RPMI7951 (cell line): ENCODE results near the gene PADI6. TPM values are rescaled to one million over a fixed set of nuclear protein-coding genes. Genes with fewer than 3 reads are reported as not detected.

Experiments
- DNase-seq: peaks from one replicate; pipeline ENCODE4 v3.0.0-alpha.2; 2012; ENCODE audit warnings: low read depth
- total RNA-seq: library from RNA; depleted of rRNA; stranded (reverse); fragments of >200 nt; shearing (Covaris generic); gene quantifications from 2 replicates; pipeline ENCODE4 v1.2.3, GENCODE V29; 2014

PADI6 gene
- total RNA-seq, 1 experiment from 2014 or later = not detected

GRCh38 chr1:17356387-17357026 is 15.5 kb upstream of the PADI6 start:
- DNase-seq = no peak

GRCh38 chr1:17358557-17358956 is 13.4 kb upstream of the PADI6 start:
- no peak for DNase-seq

DNA sequence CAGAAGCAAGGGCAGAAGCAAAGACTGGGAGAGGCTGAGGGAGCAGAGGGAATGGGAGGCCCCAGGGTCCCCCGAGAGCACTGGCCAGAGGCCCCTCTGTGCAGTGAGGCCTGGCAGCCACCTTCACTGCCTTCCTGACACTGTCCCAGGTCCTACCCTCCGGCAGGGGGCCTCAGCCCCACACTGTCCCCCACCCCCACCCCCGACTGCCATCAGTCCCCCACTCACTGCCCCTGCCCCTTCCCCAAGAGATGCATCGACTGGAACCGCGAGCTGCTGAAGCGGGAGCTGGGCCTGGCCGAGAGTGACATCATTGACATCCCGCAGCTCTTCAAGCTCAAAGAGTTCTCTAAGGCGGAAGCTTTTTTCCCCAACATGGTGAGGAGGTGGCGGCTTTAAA is 13.0 kb upstream of the PADI6 start:
- no peak for DNase-seq

DNA sequence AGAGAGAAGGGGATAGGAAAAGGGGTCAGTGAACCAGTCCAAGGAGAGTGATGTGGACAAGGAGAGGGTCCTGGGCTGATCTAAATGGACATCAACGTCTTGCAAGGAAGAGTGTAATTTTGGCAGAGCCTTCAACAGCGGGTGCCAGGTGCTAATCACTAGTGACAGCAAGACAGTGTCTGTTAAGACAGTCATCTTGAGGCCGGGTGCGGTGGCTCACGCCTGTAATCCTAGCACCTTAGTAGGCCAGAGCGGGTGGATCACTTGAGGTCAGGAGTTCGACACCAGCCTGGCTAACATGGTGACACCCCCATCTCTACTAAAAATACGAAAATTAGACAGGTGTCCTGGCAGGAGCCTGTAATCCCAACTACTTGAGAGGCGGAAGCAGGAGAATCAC is 12.2 kb upstream of the PADI6 start:
- no peak for DNase-seq

DNA sequence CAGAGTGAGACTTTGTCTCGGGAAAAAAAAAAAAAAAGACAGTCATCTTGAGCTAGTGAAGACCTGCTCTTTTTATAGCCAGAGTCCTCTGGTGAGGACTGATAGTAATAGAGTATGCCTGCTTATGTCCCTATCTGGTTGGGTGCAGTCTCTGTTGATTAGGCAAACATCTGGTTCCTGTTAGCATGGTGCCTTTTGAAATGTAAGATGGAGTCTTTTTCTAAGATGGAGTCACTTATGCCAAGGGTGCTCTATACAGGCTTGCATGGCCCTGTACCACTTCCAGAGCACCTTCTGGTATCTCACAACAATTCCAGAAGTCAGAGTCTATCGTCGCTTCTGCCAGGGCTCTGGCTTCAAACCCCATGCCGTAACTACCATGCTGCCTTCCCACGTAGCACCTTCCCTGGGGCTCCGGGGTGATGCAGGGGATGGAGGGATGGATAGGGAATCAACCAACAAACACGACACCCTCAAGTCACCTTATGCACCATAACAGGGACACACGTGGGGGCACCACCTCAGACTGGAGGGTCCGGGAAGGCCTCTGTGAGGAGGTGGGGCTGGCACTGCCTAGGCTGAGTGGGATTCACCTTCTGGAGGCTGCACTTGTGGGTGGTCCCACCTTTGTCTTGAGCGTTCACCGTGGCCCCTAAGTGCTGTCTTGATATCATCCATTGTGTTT is 11.6 kb upstream of the PADI6 start:
- DNase-seq = no peak

- DNase-seq = no peak
Measured at GRCh38 chr1:17361687-17362086, 10.3 kb upstream of the PADI6 start.

GRCh38 chr1:17363351-17363750 is 8.6 kb upstream of the PADI6 start:
- DNase-seq = no peak

GRCh38 chr1:17363771-17364170 is 8.2 kb upstream of the PADI6 start:
- DNase-seq = no peak

- DNase-seq = no peak
Measured at GRCh38 chr1:17365293-17365692, 6.7 kb upstream of the PADI6 start.

GRCh38 chr1:17369466-17369865 is 2.5 kb upstream of the PADI6 start:
- DNase-seq = peak; percentile 88

DNA sequence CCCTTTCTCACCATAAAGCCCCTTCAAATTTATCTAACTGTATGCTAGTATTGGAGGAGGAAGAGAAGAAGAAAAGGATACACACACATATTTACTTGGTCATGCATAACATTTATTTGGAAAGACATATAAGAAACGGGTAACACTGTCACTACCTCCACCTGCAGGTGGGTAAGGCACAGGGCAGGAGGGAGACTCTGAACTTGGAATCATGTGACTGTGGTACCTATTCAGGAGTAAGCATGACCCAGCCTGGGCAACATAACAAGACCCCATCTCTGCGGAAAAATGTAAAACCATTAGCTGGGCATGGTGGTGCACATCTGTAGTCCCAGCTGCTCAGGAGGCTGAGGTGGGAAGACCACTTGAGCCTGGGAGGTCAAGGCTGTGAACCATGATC is 1.4 kb upstream of the PADI6 start:
- DNase-seq = no peak

DNA sequence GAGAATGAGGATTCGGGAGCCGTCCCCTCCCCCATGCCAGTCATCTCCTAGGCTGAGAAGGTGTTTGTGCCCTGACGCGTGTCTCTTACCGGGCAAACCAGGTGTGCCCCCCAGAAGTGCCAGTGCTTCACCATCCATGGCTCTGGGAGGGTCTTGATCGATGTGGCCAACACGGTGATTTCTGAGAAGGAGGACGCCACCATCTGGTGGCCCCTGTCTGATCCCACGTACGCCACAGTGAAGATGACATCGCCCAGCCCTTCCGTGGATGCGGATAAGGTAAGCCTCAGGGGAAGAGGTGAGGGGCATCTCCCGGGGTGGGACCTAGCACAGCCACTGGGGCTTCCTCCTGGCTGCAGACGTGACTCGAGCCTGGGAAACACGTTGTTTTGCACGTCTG is 959 bp downstream of the PADI6 start:
- DNase-seq = no peak

DNA sequence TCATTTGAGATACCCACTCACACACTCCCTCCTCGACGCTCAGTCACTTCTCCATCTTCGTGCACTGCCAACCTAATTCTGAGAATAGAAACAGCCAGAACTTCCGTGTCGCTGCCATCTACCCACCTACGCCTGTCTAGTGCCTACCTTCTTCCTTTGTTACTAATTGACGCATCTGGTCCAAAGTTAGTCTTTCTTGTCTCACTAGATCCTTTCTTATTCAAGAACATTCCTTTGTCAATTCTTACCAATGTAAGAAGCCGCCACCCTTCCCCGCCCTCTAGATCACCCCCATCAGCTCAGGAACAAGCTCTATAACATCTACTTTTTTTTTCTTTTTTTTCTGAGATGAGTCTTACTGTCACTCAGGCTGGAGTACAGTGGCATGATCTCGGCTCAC is 3.7 kb downstream of the PADI6 start:
- DNase-seq = no peak

DNA sequence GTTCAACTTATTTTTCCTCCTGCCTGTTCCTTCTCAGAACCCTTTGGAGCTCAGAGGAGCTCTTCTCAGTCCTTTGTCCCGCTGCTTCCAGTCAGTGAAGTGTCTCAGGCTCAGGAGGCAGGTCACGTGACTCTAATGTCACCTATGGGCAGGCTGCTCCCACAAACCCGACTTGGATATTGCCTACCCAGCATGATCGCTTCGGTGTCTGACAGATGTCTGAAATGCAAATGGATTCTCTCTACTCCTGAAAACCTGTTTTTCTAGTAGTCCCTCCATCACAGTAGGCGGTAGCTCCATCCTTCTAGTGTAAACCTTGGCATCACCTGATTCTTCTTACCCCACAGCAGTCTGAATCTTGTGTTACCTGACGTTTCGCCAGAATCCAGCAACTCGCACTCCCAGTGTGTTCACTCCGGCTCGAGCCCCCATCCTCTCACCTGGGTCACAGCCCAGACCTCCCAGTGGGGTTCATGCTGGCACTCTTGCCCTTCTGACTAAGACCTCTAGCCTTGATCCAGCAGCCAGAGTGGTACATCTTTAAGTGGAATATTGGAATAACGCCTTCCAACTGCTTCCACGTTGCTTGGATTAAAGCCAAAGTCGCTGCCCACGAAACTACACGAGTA is 5.4 kb downstream of the PADI6 start:
- no peak for DNase-seq

DNA sequence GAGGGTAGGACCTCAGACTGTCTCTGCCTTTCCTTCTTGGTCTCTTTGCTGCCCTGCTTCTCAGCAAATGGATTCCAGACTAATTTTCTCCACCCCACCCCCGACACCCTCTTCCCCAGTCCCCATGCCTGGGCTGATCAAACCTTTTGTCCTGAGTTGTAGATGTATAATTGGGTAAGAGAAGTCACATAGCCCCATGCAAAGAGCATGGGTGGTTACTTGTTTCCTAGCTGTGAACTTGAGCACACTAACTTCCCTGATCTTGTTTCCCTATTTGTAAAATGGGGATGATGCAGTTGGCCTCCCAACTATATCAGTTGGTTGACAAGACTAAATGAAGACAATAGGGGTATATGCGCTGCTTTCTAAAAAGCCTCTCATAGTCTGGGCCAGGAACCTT is 9.2 kb downstream of the PADI6 start:
- DNase-seq = no peak

- peak; percentile 64 for DNase-seq
Measured at GRCh38 chr1:17392199-17392740, 20.3 kb downstream of the PADI6 start.

- DNase-seq = no peak
Measured at GRCh38 chr1:17393230-17393629, 21.2 kb downstream of the PADI6 start.

DNA sequence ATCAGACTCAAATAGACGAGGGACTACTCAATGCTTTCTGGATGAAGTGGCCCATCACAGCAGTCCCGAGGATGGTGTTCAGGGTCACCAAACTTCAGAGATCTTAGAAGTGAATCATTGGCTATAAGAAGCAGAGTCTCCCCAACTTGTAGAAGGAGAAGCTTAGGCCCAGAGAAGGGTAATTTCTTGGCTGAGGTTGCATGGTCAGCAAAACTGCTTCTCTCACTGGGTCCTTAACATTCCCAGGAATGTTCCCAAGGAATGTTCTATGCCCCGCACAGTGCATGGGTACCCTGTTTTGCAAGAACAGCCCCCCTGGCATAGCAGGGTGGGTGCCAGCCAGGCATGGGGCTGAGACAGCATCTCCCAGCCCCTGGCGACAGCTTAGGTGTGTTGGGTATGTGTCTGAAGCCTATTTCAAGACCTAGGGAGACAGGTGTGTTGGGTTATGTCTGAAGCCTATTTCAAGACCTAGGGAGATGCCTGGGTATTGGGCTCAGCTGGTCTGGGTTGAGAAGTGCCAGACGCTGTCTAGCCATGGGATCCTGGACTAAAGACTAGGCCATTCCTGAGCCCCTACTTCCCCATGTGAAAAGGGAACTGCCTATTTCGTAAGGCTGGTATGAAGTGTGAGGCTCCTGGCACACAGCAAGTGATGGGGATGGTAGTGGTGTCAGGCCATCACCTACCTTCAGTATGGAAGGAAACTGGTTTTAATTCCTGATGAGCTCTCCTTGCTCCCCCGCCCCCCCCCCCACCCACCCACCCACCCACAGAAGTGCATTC is 26.1 kb downstream of the PADI6 start:
- DNase-seq = no peak

DNA sequence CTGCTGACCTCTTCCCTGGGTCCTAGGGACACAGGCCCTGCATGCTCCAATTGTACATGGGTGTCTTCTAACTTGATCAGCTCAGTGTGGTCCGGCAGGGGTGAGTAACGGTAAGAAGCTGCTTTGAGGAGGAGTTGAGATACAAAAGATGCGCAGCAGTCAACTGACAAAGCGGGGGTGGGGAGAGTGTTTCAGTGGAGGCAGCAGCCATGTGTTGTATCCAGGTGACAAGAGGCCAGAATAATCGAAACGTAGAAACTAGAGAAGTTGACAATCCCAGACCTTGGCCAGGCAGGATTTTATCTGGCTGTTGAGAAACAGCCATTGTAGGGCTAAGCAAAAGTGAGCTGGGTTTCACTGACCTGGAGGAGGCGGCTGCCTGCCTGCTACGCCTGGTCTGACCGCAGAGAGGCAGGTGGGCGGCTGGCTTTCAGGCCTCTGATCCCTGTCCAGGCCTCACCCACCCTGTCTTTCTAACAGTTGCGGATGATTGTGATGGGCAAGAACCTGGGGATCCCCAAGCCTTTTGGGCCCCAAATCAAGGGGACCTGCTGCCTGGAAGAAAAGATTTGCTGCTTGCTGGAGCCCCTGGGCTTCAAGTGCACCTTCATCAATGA is 28.8 kb downstream of the PADI6 start:
- DNase-seq = no peak

GRCh38 chr1:17401841-17402240 is 29.8 kb downstream of the PADI6 start:
- DNase-seq = no peak

- DNase-seq = peak; percentile 84
Measured at GRCh38 chr1:17403081-17403480, 31.1 kb downstream of the PADI6 start.
